RPMI7951 (cell line): Measurements from ENCODE around the gene CYP2A7. TPM values are rescaled to one million over a fixed set of nuclear protein-coding genes. Genes with fewer than 3 reads are reported as not detected.
A peak's percentile ranks its signal among the peaks of the same experiment; 100 is the strongest.
"Not testable (repeated sequence)": the region's sequence is repeated elsewhere in the genome, so short reads cannot be mapped to it uniquely, and the experiment has no call there.

Source experiments
- DNase-seq: peaks from one replicate; pipeline ENCODE4 v3.0.0-alpha.2; 2012; ENCODE audit warnings: low read depth
- total RNA-seq: library from RNA; depleted of rRNA; stranded (reverse); fragments of >200 nt; shearing (Covaris generic); gene quantifications from 2 replicates; pipeline ENCODE4 v1.2.3, GENCODE V29; 2014; rRNA removed

Gene CYP2A7
- total RNA-seq, 1 experiment from 2014 or later = not detected

GRCh38 chr19:40842997-40843652 is 38.9 kb downstream of the CYP2A7 start:
- DNase-seq = not testable (repeated sequence)

- not testable (repeated sequence) for DNase-seq
Observed at GRCh38 chr19:40842012-40842411, 40.0 kb downstream of the CYP2A7 start.

GRCh38 chr19:40838477-40838876 is 43.6 kb downstream of the CYP2A7 start:
- not testable (repeated sequence) for DNase-seq

- no peak for DNase-seq
Observed at GRCh38 chr19:40836754-40837429, 45.1 kb downstream of the CYP2A7 start.

GRCh38 chr19:40833728-40834533 is 48.1 kb downstream of the CYP2A7 start:
- DNase-seq = not testable (repeated sequence)

- DNase-seq = not testable (repeated sequence)
Observed at GRCh38 chr19:40832431-40832790, 49.6 kb downstream of the CYP2A7 start.

- peak; percentile 95 for DNase-seq
Observed at GRCh38 chr19:40831502-40832430, 50.3 kb downstream of the CYP2A7 start.

- not testable (repeated sequence) for DNase-seq
Observed at GRCh38 chr19:40830741-40831140, 51.3 kb downstream of the CYP2A7 start.

- no peak for DNase-seq
Observed at GRCh38 chr19:40829205-40829604, 52.8 kb downstream of the CYP2A7 start.

- DNase-seq = no peak
Observed at GRCh38 chr19:40827386-40828247, 54.4 kb downstream of the CYP2A7 start.

- DNase-seq = not testable (repeated sequence)
Observed at GRCh38 chr19:40826699-40827385, 55.2 kb downstream of the CYP2A7 start.

- DNase-seq = not testable (repeated sequence)
Observed at GRCh38 chr19:40826312-40826698, 55.7 kb downstream of the CYP2A7 start.

- DNase-seq = not testable (repeated sequence)
Observed at GRCh38 chr19:40825460-40826095, 56.5 kb downstream of the CYP2A7 start.

Other genes with a start within 250 kb of the CYP2A7 start
- gene NUMBL, start 191.6 kb downstream of the CYP2A7 start, total RNA-seq = 11.8 and 13.2 TPM in 2 replicates
- 18.9 and 23.6 TPM in 2 replicates for gene COQ8B, start 165.3 kb downstream of the CYP2A7 start, total RNA-seq
- 3.9 and 4.1 TPM in 2 replicates for gene ITPKC, start 165.1 kb downstream of the CYP2A7 start, total RNA-seq
- 1.3 and 1.5 TPM in 2 replicates for gene ACTMAP, start 131.8 kb downstream of the CYP2A7 start, total RNA-seq
- 86.5 and 102 TPM in 2 replicates for gene SNRPA, start 131.0 kb downstream of the CYP2A7 start, total RNA-seq
- gene MIA, start 106.7 kb downstream of the CYP2A7 start, total RNA-seq = 8.9 and 12.6 TPM in 2 replicates
- gene RAB4B, start 104.0 kb downstream of the CYP2A7 start, total RNA-seq = 19.6 and 23.0 TPM in 2 replicates
- gene EGLN2, start 83.0 kb downstream of the CYP2A7 start, total RNA-seq = 55.3 and 64.7 TPM in 2 replicates
- gene CYP2A6, start 31.8 kb downstream of the CYP2A7 start, total RNA-seq = not detected in 2 replicates
- not detected in 2 replicates for gene CYP2B6, start 109.1 kb upstream of the CYP2A7 start, total RNA-seq
- not detected in 2 replicates for gene CYP2A13, start 206.2 kb upstream of the CYP2A7 start, total RNA-seq
- not detected in 2 replicates for gene CYP2F1, start 232.2 kb upstream of the CYP2A7 start, total RNA-seq